ENCODE data around the gene XYLT1.

XYLT1 gene

GRCh38 chr16:17302214-17302613 lies 168.5 kb downstream of the XYLT1 start:
- Histone ChIP-seq H3K4me1 (ENCODE audit: low read length) (peaks cover 41% of the 10 kb centered on the region), H3K27me3 (ENCODE audit: low read depth, low read length) (peaks cover 48% of the 10 kb centered on the region), H3K4me3 (ENCODE audit: low read length) (no peak overlapping the region), H3K4me2 (ENCODE audit: low read length) (peak overlapping the region; percentile 43; the same call in 1 of the 2 replicates), H3K79me2 (ENCODE audit: low read length) (no peaks in the 10 kb centered on the region), H3K27ac (ENCODE audit: low read length) (no peak overlapping the region), H3K9me3 (ENCODE audit: insufficient read depth, low read length) (no peaks in the 10 kb centered on the region), H3K36me3 (replicated peaks; ENCODE audit: low read depth, low read length) (no peaks in the 10 kb centered on the region), H3K9ac (ENCODE audit: low read length) (no peak overlapping the region), H4K20me1 (ENCODE audit: insufficient read depth, low read length) (no peaks in the 10 kb centered on the region), H2AFZ (ENCODE audit: low read depth, low read length) (no peak overlapping the region)
- TF ChIP-seq EZH2phosphoT487 (IDR thresholded peaks at IDR 0.05; ENCODE audit: low read depth), result no peak
- TF ChIP-seq, protein P1, sequence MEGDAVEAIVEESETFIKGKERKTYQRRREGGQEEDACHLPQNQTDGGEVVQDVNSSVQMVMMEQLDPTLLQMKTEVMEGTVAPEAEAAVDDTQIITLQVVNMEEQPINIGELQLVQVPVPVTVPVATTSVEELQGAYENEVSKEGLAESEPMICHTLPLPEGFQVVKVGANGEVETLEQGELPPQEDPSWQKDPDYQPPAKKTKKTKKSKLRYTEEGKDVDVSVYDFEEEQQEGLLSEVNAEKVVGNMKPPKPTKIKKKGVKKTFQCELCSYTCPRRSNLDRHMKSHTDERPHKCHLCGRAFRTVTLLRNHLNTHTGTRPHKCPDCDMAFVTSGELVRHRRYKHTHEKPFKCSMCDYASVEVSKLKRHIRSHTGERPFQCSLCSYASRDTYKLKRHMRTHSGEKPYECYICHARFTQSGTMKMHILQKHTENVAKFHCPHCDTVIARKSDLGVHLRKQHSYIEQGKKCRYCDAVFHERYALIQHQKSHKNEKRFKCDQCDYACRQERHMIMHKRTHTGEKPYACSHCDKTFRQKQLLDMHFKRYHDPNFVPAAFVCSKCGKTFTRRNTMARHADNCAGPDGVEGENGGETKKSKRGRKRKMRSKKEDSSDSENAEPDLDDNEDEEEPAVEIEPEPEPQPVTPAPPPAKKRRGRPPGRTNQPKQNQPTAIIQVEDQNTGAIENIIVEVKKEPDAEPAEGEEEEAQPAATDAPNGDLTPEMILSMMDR (IDR thresholded peaks at IDR 0.05; ENCODE audit: low read depth, low read length), result no peak

- no peaks in the 10 kb centered on the region for H3K36me3 ChIP-seq (replicated peaks; ENCODE audit: low read depth, low read length)
- no peaks in the 10 kb centered on the region for H3K9me3 ChIP-seq (ENCODE audit: insufficient read depth, low read length)
- H3K79me2 ChIP-seq (ENCODE audit: low read length), result no peaks in the 10 kb centered on the region
- H4K20me1 ChIP-seq (ENCODE audit: insufficient read depth, low read length), result no peaks in the 10 kb centered on the region
- H3K9ac ChIP-seq (ENCODE audit: low read length), result no peak overlapping the region
- H3K4me2 ChIP-seq (ENCODE audit: low read length), result peak overlapping the region; percentile 43
- H3K4me1 ChIP-seq (ENCODE audit: low read length), result peaks cover 41% of the 10 kb centered on the region
- no peak overlapping the region for H3K27ac ChIP-seq (ENCODE audit: low read length)
- H3K4me3 ChIP-seq (ENCODE audit: low read length), result peak overlapping the region; percentile 5; the same call in 1 of the 2 replicates
- peaks cover 48% of the 10 kb centered on the region for H3K27me3 ChIP-seq (ENCODE audit: low read depth, low read length)
- TF ChIP-seq, protein P1 (IDR thresholded peaks at IDR 0.05; ENCODE audit: low read depth, low read length), result no peak
- no peak for TF ChIP-seq EZH2phosphoT487 (IDR thresholded peaks at IDR 0.05; ENCODE audit: low read depth)
- H2AFZ ChIP-seq (ENCODE audit: low read depth, low read length), result no peak overlapping the region
Measured at GRCh38 chr16:17301593-17302135, 169.1 kb downstream of the XYLT1 start.

GRCh38 chr16:17301184-17301583 lies 169.6 kb downstream of the XYLT1 start:
- Histone ChIP-seq H3K4me3 (ENCODE audit: low read length) (peak overlapping the region; percentile 5; the same call in 1 of the 2 replicates), H3K9ac (ENCODE audit: low read length) (no peak overlapping the region), H2AFZ (ENCODE audit: low read depth, low read length) (no peak overlapping the region), H3K36me3 (replicated peaks; ENCODE audit: low read depth, low read length) (no peaks in the 10 kb centered on the region), H3K27me3 (ENCODE audit: low read depth, low read length) (peaks cover 48% of the 10 kb centered on the region), H3K79me2 (ENCODE audit: low read length) (no peaks in the 10 kb centered on the region), H3K9me3 (ENCODE audit: insufficient read depth, low read length) (no peaks in the 10 kb centered on the region), H4K20me1 (ENCODE audit: insufficient read depth, low read length) (no peaks in the 10 kb centered on the region), H3K27ac (ENCODE audit: low read length) (no peak overlapping the region), H3K4me1 (ENCODE audit: low read length) (peaks cover 41% of the 10 kb centered on the region), H3K4me2 (ENCODE audit: low read length) (peak overlapping the region; percentile 43)
- TF ChIP-seq, protein P1 (IDR thresholded peaks at IDR 0.05; ENCODE audit: low read depth, low read length), result no peak
- no peak for TF ChIP-seq EZH2phosphoT487 (IDR thresholded peaks at IDR 0.05; ENCODE audit: low read depth)

GRCh38 chr16:17299790-17300189 lies 171.0 kb downstream of the XYLT1 start:
- H3K79me2 ChIP-seq (ENCODE audit: low read length), result no peaks in the 10 kb centered on the region
- H3K27ac ChIP-seq (ENCODE audit: low read length), result no peak overlapping the region
- no peak overlapping the region for H3K9ac ChIP-seq (ENCODE audit: low read length)
- no peak overlapping the region for H2AFZ ChIP-seq (ENCODE audit: low read depth, low read length)
- TF ChIP-seq, protein P1 (IDR thresholded peaks at IDR 0.05; ENCODE audit: low read depth, low read length), result no peak
- no peak for TF ChIP-seq EZH2phosphoT487 (IDR thresholded peaks at IDR 0.05; ENCODE audit: low read depth)
- no peak overlapping the region for H3K4me2 ChIP-seq (ENCODE audit: low read length)
- H3K27me3 ChIP-seq (ENCODE audit: low read depth, low read length), result peaks cover 44% of the 10 kb centered on the region
- H4K20me1 ChIP-seq (ENCODE audit: insufficient read depth, low read length), result no peaks in the 10 kb centered on the region
- H3K4me1 ChIP-seq (ENCODE audit: low read length), result peaks cover 28% of the 10 kb centered on the region
- H3K4me3 ChIP-seq (ENCODE audit: low read length), result no peak overlapping the region
- no peaks in the 10 kb centered on the region for H3K36me3 ChIP-seq (replicated peaks; ENCODE audit: low read depth, low read length)
- H3K9me3 ChIP-seq (ENCODE audit: insufficient read depth, low read length), result no peaks in the 10 kb centered on the region

Measured in OCI-LY3 (cell line).